SHP77 (cell line): ENCODE data around the gene FILIP1L.
A peak's percentile ranks its signal among the peaks of the same experiment; 100 is the strongest.

Source experiments
- DNase-seq, 2 experiments: peaks; one replicate each; lab custom pipeline; 2025; lab: John Stamatoyannopoulos, UW

The FILIP1L gene

GRCh38 chr3:99867594-99868310 is 246.5 kb downstream of the FILIP1L start:
- no peak for DNase-seq

GRCh38 chr3:99866261-99866761 is 248.0 kb downstream of the FILIP1L start:
- DNase-seq = no peak

- no peak for DNase-seq
These were observed 249.0 kb downstream of the FILIP1L start for GRCh38 chr3:99865321-99865720.

- no peak for DNase-seq
These were observed 250.0 kb downstream of the FILIP1L start for GRCh38 chr3:99864289-99864688.

GRCh38 chr3:99863588-99863987 is 250.7 kb downstream of the FILIP1L start:
- DNase-seq = no peak

GRCh38 chr3:99863002-99863401 is 251.3 kb downstream of the FILIP1L start:
- no peak for DNase-seq

GRCh38 chr3:99862208-99862607 is 252.1 kb downstream of the FILIP1L start:
- DNase-seq = no peak

- DNase-seq = no peak
These were observed 253.1 kb downstream of the FILIP1L start for GRCh38 chr3:99861216-99861615.

GRCh38 chr3:99859825-99860224 is 254.5 kb downstream of the FILIP1L start:
- no peak for DNase-seq

- DNase-seq = no peak
These were observed 255.8 kb downstream of the FILIP1L start for GRCh38 chr3:99858469-99858868.

- no peak for DNase-seq
These were observed 257.0 kb downstream of the FILIP1L start for GRCh38 chr3:99857278-99857677.

GRCh38 chr3:99856437-99857220 is 257.7 kb downstream of the FILIP1L start:
- DNase-seq = no peak

GRCh38 chr3:99855900-99856299 is 258.4 kb downstream of the FILIP1L start:
- DNase-seq = no peak

GRCh38 chr3:99854756-99855298 is 259.5 kb downstream of the FILIP1L start:
- DNase-seq = no peak

GRCh38 chr3:99852851-99853250 is 261.4 kb downstream of the FILIP1L start:
- DNase-seq = no peak

- no peak for DNase-seq
These were observed 262.3 kb downstream of the FILIP1L start for GRCh38 chr3:99851955-99852354.

GRCh38 chr3:99850608-99851007 is 263.7 kb downstream of the FILIP1L start:
- DNase-seq = no peak

GRCh38 chr3:99848433-99848832 is 265.9 kb downstream of the FILIP1L start:
- DNase-seq = no peak

GRCh38 chr3:99846477-99847160 is 267.7 kb downstream of the FILIP1L start:
- DNase-seq = peak; percentile 20 to 32

GRCh38 chr3:99845999-99846398 is 268.3 kb downstream of the FILIP1L start:
- DNase-seq = no peak

- DNase-seq = no peak
These were observed 269.0 kb downstream of the FILIP1L start for GRCh38 chr3:99845331-99845730.

- no peak for DNase-seq
These were observed 270.6 kb downstream of the FILIP1L start for GRCh38 chr3:99843590-99844258.
